NOMO-1 (cell line): ENCODE results near the gene TMEM17.

Experiments
- DNase-seq, 2 experiments: peaks; one replicate each; lab custom pipeline; 2025; ENCODE audit not compliant: unreplicated experiment in 2 of 2; lab: John Stamatoyannopoulos, UW

TMEM17 gene

GRCh38 chr2:62474176-62474575 lies 31.8 kb downstream of the TMEM17 start:
- DNase-seq = no peak

GRCh38 chr2:62473246-62473827 lies 32.7 kb downstream of the TMEM17 start:
- DNase-seq = no peak

- no peak for DNase-seq
Measured at GRCh38 chr2:62472312-62472711, 33.7 kb downstream of the TMEM17 start.

- no peak for DNase-seq
Measured at GRCh38 chr2:62471816-62472215, 34.2 kb downstream of the TMEM17 start.

GRCh38 chr2:62471404-62471803 lies 34.6 kb downstream of the TMEM17 start:
- no peak for DNase-seq

GRCh38 chr2:62469548-62469947 lies 36.4 kb downstream of the TMEM17 start:
- DNase-seq = no peak

GRCh38 chr2:62469114-62469513 lies 36.9 kb downstream of the TMEM17 start:
- no peak for DNase-seq

GRCh38 chr2:62467475-62468321 lies 38.3 kb downstream of the TMEM17 start:
- DNase-seq = no peak

GRCh38 chr2:62467100-62467474 lies 38.9 kb downstream of the TMEM17 start:
- no peak for DNase-seq

- no peak for DNase-seq
Measured at GRCh38 chr2:62466503-62466854, 39.5 kb downstream of the TMEM17 start.

- DNase-seq = no peak
Measured at GRCh38 chr2:62465741-62466502, 40.1 kb downstream of the TMEM17 start.

- no peak for DNase-seq
Measured at GRCh38 chr2:62465039-62465740, 40.8 kb downstream of the TMEM17 start.

GRCh38 chr2:62464221-62465007 lies 41.6 kb downstream of the TMEM17 start:
- DNase-seq = no peak

- DNase-seq = no peak
Measured at GRCh38 chr2:62462211-62462610, 43.8 kb downstream of the TMEM17 start.

- DNase-seq = no peak
Measured at GRCh38 chr2:62461707-62462106, 44.3 kb downstream of the TMEM17 start.

GRCh38 chr2:62461017-62461553 lies 44.9 kb downstream of the TMEM17 start:
- no peak for DNase-seq

GRCh38 chr2:62460175-62460574 lies 45.8 kb downstream of the TMEM17 start:
- DNase-seq = no peak

- DNase-seq = no peak
Measured at GRCh38 chr2:62459672-62460071, 46.3 kb downstream of the TMEM17 start.

- no peak for DNase-seq
Measured at GRCh38 chr2:62459106-62459505, 46.9 kb downstream of the TMEM17 start.

- no peak for DNase-seq
Measured at GRCh38 chr2:62458671-62459081, 47.3 kb downstream of the TMEM17 start.
